NB4 (cell line): ENCODE data around the gene SEC31B.

Experiments used
- DNase-seq: peaks from one replicate; pipeline ENCODE4 v3.0.0; 2010; ENCODE audit warnings: low read depth
- H3K4me3 ChIP-seq: one replicate; pipeline ENCODE4 v1.5.1; 2011; ENCODE audit warnings: mild to moderate bottlenecking, low read depth, low read length, moderate library complexity
- CTCF ChIP-seq: IDR thresholded peaks from one replicate; pipeline ENCODE4 v1.5.1; 2012; ENCODE audit warnings: low read depth, low read length
- MAX ChIP-seq: IDR thresholded peaks from 2 replicates; pipeline ENCODE4 v1.6.1; 2011; ENCODE audit warnings: low read depth, low read length
- MYC ChIP-seq: IDR thresholded peaks from 2 replicates; pipeline ENCODE4 v1.6.1; 2011; ENCODE audit warnings: low read depth, low read length
- POLR2A ChIP-seq: IDR thresholded peaks from 2 replicates; pipeline ENCODE4 v1.6.1; 2011; ENCODE audit warnings: mild to moderate bottlenecking; ENCODE audit not compliant: insufficient read length; ENCODE audit errors: extremely low read depth

SEC31B gene

GRCh38 chr10:100470367-100470766 lies 49.3 kb downstream of the SEC31B start:
- no peak for DNase-seq
- no peak overlapping the region for H3K4me3 ChIP-seq
- no peak for TF ChIP-seq MYC
- TF ChIP-seq MAX, result no peak
- no peak for TF ChIP-seq POLR2A
- TF ChIP-seq CTCF, result no peak

GRCh38 chr10:100469756-100470155 lies 49.9 kb downstream of the SEC31B start:
- H3K4me3 ChIP-seq, result no peak overlapping the region
- TF ChIP-seq MAX (no peak), POLR2A (no peak), MYC (no peak), CTCF (no peak)
- no peak for DNase-seq

GRCh38 chr10:100468978-100469377 lies 50.7 kb downstream of the SEC31B start:
- no peak for TF ChIP-seq MAX
- no peak for TF ChIP-seq POLR2A
- no peak for TF ChIP-seq CTCF
- TF ChIP-seq MYC, result no peak
- no peak overlapping the region for H3K4me3 ChIP-seq
- DNase-seq, result no peak

- no peak for DNase-seq
- no peak overlapping the region for H3K4me3 ChIP-seq
- TF ChIP-seq POLR2A (no peak), MAX (no peak)
Measured at GRCh38 chr10:100468322-100468721, 51.3 kb downstream of the SEC31B start.

GRCh38 chr10:100462709-100463108 lies 57.0 kb downstream of the SEC31B start, which contains the start of gene WNT8B:
Gene WNT8B, plus strand, starts transcription at chr10:100463009. Its CDS starts 160 bp downstream, at chr10:100463169.
- no peak within 1 kb of the TSS for H3K4me3 ChIP-seq
- TF ChIP-seq MYC (no peak), MAX (no peak)
- DNase-seq, result no peak

GRCh38 chr10:100448951-100449350 lies 70.7 kb downstream of the SEC31B start:
- no peak for DNase-seq
- TF ChIP-seq POLR2A (no peak), MYC (no peak), MAX (no peak), CTCF (no peak)
- no peak overlapping the region for H3K4me3 ChIP-seq

- no peak overlapping the region for H3K4me3 ChIP-seq
- DNase-seq, result no peak
- TF ChIP-seq CTCF, result no peak
- TF ChIP-seq POLR2A, result no peak
- no peak for TF ChIP-seq MAX
- no peak for TF ChIP-seq MYC
Measured at GRCh38 chr10:100447663-100448062, 72.0 kb downstream of the SEC31B start.
